ENCODE results near the gene GAL3ST2. TPM values are rescaled to one million over a fixed set of nuclear protein-coding genes. Genes with fewer than 3 reads are reported as not detected.

The GAL3ST2 gene
- total and polyA plus RNA-seq, 4 donors, result 0.03 to 0.33 (median 0.23) TPM; not detected in 1

GRCh38 chr2:241848761-241849615 is 72.4 kb downstream of the GAL3ST2 start (continued):
- TF ChIP-seq ZBTB33 (IDR thresholded peaks at IDR 0.05), result no peak
- TF ChIP-seq RXRA (IDR thresholded peaks at IDR 0.05), result no peak
- TF ChIP-seq GABPA (IDR thresholded peaks at IDR 0.05 in 1 of 2, conservative IDR thresholded peaks at IDR 0.05 in 1 of 2), result no peak

GRCh38 chr2:241849616-241850543 is 73.3 kb downstream of the GAL3ST2 start:
- Histone ChIP-seq H3K4me3 (ENCODE audit: low read depth in 1 of 3, low read length in 3 of 3) (no peak overlapping the region), H3K27ac (ENCODE audit: low read depth in 1 of 2, low read length in 2 of 2) (no peak overlapping the region), H3K9me3 (ENCODE audit: control insufficient read depth in 4 of 4, low read length in 3 of 4) (no peaks in the 10 kb centered on the region), H3K4me1 (ENCODE audit: control insufficient read depth in 4 of 4, insufficient read depth in 4 of 4, low read length in 3 of 4) (peaks cover 0 to 4% (median 1%) of the 10 kb centered on the region in 4 donors), H3K36me3 (ENCODE audit: control insufficient read depth in 4 of 4, insufficient read depth in 3 of 4, low read depth in 1 of 4, low read length in 3 of 4) (no peaks in the 10 kb centered on the region), H3K27me3 (ENCODE audit: control insufficient read depth in 4 of 4, insufficient read depth in 4 of 4, low read length in 3 of 4) (no peaks in the 10 kb centered on the region), H3K9ac (ENCODE audit: low read depth in 1 of 2, low read length in 2 of 2) (no peak overlapping the region)
- WGBS, result 92% methylated on average over 16 of the region's 16 CpGs
- DNase-seq (ENCODE audit: low spot score), result no peak
- no peak for TF ChIP-seq JUND (IDR thresholded peaks at IDR 0.05)
- no peak for TF ChIP-seq ZBTB33 (IDR thresholded peaks at IDR 0.05)
- no peak for TF ChIP-seq CTCF (IDR thresholded peaks at IDR 0.05; ENCODE audit: low read depth, low read length, missing input control)
- no peak for TF ChIP-seq REST (IDR thresholded peaks at IDR 0.05)
- no peak for TF ChIP-seq NR2F2 (IDR thresholded peaks at IDR 0.05)
- no peak for TF ChIP-seq TAF1 (conservative IDR thresholded peaks at IDR 0.05)
- TF ChIP-seq GABPA (IDR thresholded peaks at IDR 0.05 in 1 of 2, conservative IDR thresholded peaks at IDR 0.05 in 1 of 2), result no peak
- no peak for TF ChIP-seq FOXA1 (IDR thresholded peaks at IDR 0.05)
